ENCODE results near the gene NPHP4. TPM values are rescaled to one million over a fixed set of nuclear protein-coding genes. Genes with fewer than 3 reads are reported as not detected.

NPHP4 gene
- polyA plus RNA-seq, 3 donors = 0.39 to 13.7 (median 1.2) TPM

DNA sequence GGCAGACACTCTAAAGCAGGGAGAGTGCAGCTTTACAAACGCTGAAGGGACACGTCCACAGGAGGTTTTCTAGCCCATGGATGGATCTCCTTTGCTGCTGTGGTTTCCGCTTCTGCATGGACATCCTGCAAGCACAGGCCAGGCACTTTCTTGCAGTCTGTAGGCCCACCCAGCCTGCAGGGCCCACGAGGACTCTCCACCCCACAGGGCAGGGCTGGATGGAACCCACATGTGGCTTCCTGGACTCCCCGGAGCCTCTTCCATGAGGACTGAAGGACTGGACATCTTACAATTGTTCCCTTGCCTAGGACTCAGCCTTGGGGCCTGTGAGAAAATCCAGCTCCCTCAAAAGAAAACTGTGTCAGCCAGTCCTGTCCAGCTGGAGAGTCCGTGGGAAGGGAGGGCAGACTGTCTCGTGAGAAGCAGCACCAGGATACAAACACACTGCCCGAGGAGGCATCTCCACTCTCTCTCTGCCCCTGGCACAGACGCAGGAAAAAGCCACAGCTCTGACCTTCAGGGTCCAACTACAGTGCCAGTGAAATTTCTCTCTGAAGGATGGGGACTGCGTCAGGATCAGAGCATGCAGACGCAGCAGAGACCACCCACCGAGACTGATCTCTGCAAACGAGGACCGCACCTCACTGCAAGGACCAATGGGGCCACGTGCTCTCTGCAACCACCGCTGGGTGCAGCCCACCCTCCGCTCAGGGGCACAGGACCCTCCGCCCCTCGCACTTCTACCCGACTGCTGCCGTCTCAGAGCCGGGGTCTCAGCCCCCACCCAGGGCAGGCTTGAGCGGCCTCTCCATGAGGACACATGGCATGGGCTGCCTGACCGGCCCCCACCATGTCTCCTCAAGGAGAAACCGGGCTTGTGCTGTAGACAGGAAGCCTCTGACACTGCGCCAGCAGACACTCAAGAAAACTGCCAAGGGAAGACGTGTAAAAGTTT is 130.1 kb downstream of the NPHP4 start:
- no peak overlapping the region for H3K4me2 ChIP-seq (replicated peaks; ENCODE audit: extremely low read depth, low read length, poor library complexity, severe bottlenecking)
- H3K4me1 ChIP-seq (ENCODE audit: control insufficient read depth in 1 of 2, insufficient read depth in 2 of 2, low read length in 2 of 2) = no peaks in the 10 kb centered on the region
- no peak overlapping the region for H3K9ac ChIP-seq (ENCODE audit: insufficient read depth, low read length, poor library complexity, severe bottlenecking)
- H3K27me3 Mint-ChIP-seq (ENCODE audit: low read depth in 3 of 3) = peaks cover 0 to 5% (median 2%) of the 10 kb centered on the region in 3 donors
- no peak overlapping the region for H2AFZ ChIP-seq (ENCODE audit: insufficient read depth, low read depth, low read length, poor library complexity, severe bottlenecking)
- no peaks in the 10 kb centered on the region for H3K27me3 ChIP-seq (ENCODE audit: control insufficient read depth in 2 of 2, insufficient read depth in 2 of 2, low read length in 2 of 2)
- no peak overlapping the region for H3K27ac Mint-ChIP-seq
- H3K79me2 ChIP-seq (ENCODE audit: insufficient read depth, low read length) = no peaks in the 10 kb centered on the region
- H3K4me3 ChIP-seq (replicated peaks in 1 of 3; ENCODE audit: low read depth in 2 of 3, low read length in 3 of 3) = no peak overlapping the region
- peaks cover 2 to 8% of the 10 kb centered on the region in 2 donors for H3K36me3 ChIP-seq (replicated peaks in 1 of 2; ENCODE audit: control insufficient read depth in 1 of 2, insufficient read depth in 2 of 2, low read length in 2 of 2)
- no peaks in the 10 kb centered on the region for H4K20me1 ChIP-seq (ENCODE audit: insufficient read depth, low read length)
- no peaks in the 10 kb centered on the region for H3K9me3 Mint-ChIP-seq
- intact Hi-C loops (cut with micrococcal nuclease) = no loop called here
- H3K27ac ChIP-seq (ENCODE audit: low read depth in 1 of 2, low read length in 2 of 2) = no peak overlapping the region
- H3K36me3 Mint-ChIP-seq = peaks cover 2 to 12% of the 10 kb centered on the region in 2 donors
- TF ChIP-seq, protein P1, sequence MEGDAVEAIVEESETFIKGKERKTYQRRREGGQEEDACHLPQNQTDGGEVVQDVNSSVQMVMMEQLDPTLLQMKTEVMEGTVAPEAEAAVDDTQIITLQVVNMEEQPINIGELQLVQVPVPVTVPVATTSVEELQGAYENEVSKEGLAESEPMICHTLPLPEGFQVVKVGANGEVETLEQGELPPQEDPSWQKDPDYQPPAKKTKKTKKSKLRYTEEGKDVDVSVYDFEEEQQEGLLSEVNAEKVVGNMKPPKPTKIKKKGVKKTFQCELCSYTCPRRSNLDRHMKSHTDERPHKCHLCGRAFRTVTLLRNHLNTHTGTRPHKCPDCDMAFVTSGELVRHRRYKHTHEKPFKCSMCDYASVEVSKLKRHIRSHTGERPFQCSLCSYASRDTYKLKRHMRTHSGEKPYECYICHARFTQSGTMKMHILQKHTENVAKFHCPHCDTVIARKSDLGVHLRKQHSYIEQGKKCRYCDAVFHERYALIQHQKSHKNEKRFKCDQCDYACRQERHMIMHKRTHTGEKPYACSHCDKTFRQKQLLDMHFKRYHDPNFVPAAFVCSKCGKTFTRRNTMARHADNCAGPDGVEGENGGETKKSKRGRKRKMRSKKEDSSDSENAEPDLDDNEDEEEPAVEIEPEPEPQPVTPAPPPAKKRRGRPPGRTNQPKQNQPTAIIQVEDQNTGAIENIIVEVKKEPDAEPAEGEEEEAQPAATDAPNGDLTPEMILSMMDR (IDR thresholded peaks at IDR 0.05) = no peak
- 97% methylated on average over 23 of the region's 27 CpGs for WGBS (ENCODE audit: insufficient coverage)
- DNase-seq = no peak
- no peaks in the 10 kb centered on the region for H3K9me3 ChIP-seq (replicated peaks in 1 of 2; ENCODE audit: control insufficient read depth in 1 of 2, insufficient read depth in 1 of 2, low read length in 2 of 2)
- no peak overlapping the region for H3K4me3 Mint-ChIP-seq
- no peaks in the 10 kb centered on the region for H3K4me1 Mint-ChIP-seq

DNA sequence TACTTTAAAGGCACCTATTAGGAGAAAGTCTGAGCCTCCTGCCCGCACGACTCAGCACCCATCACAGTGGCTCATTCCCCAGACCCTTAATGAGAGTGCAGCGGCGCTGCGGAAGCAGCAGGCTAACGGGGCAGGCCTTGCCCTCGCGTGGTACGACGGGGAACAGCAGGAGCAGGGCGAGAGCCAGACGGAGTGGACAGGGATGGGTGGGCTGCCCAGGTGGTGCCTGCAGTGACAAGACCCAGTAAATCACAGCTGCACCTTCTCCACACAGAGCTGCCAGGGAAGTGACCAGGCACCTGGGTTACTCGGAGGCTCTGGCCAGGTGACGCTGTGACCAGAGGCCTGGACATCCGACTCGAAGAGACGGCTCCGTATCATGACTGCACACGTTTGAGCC is 131.9 kb downstream of the NPHP4 start:
- no peak overlapping the region for H3K9ac ChIP-seq (ENCODE audit: insufficient read depth, low read length, poor library complexity, severe bottlenecking)
- peaks cover 1 to 11% of the 10 kb centered on the region in 2 donors for H3K36me3 Mint-ChIP-seq
- no peak overlapping the region for H3K27ac ChIP-seq (ENCODE audit: low read depth in 1 of 2, low read length in 2 of 2)
- intact Hi-C loops (cut with micrococcal nuclease) = no loop called here
- H3K4me3 Mint-ChIP-seq = no peak overlapping the region
- TF ChIP-seq, protein P1 (IDR thresholded peaks at IDR 0.05) = no peak
- H3K4me2 ChIP-seq (replicated peaks; ENCODE audit: extremely low read depth, low read length, poor library complexity, severe bottlenecking) = no peak overlapping the region
- WGBS (ENCODE audit: insufficient coverage) = 95% methylated on average over 19 of the region's 19 CpGs
- no peaks in the 10 kb centered on the region for H3K79me2 ChIP-seq (ENCODE audit: insufficient read depth, low read length)
- peaks cover 2% of the 10 kb centered on the region for H3K4me1 Mint-ChIP-seq
- H3K36me3 ChIP-seq (replicated peaks in 1 of 2; ENCODE audit: control insufficient read depth in 1 of 2, insufficient read depth in 2 of 2, low read length in 2 of 2) = peaks cover 2 to 8% of the 10 kb centered on the region in 2 donors
- no peaks in the 10 kb centered on the region for H3K27me3 ChIP-seq (ENCODE audit: control insufficient read depth in 2 of 2, insufficient read depth in 2 of 2, low read length in 2 of 2)
- no peak for DNase-seq
- peaks cover 0 to 7% (median 5%) of the 10 kb centered on the region in 3 donors for H3K27me3 Mint-ChIP-seq (ENCODE audit: low read depth in 3 of 3)
- no peaks in the 10 kb centered on the region for H3K9me3 Mint-ChIP-seq
- H2AFZ ChIP-seq (ENCODE audit: insufficient read depth, low read depth, low read length, poor library complexity, severe bottlenecking) = no peak overlapping the region
- H4K20me1 ChIP-seq (ENCODE audit: insufficient read depth, low read length) = no peaks in the 10 kb centered on the region
- no peaks in the 10 kb centered on the region for H3K9me3 ChIP-seq (replicated peaks in 1 of 2; ENCODE audit: control insufficient read depth in 1 of 2, insufficient read depth in 1 of 2, low read length in 2 of 2)
- H3K27ac Mint-ChIP-seq = no peak overlapping the region
- no peaks in the 10 kb centered on the region for H3K4me1 ChIP-seq (ENCODE audit: control insufficient read depth in 1 of 2, insufficient read depth in 2 of 2, low read length in 2 of 2)
- no peak overlapping the region for H3K4me3 ChIP-seq (replicated peaks in 1 of 3; ENCODE audit: low read depth in 2 of 3, low read length in 3 of 3)
